Pancreas (tissue), 10 donors: ENCODE results near the gene MUC5AC. TPM values are rescaled to one million over a fixed set of nuclear protein-coding genes. Genes with fewer than 3 reads are reported as not detected.
A peak's percentile ranks its signal among the peaks of the same experiment; 100 is the strongest.

Experiments
- ATAC-seq, 4 donors: fragments of 200-7000 bp; cut with Tn5 transposase; one replicate each; pipeline versions ENCODE4 v1.8.0 to v1.9.1; 2020; ENCODE audit warnings: mild to moderate bottlenecking in 4 of 4, moderate library complexity in 4 of 4
- DNase-seq, 6 donors: peaks; one replicate each; pipeline ENCODE4 v3.0.0-alpha.2; 2020
- FAIRE-seq: peaks from 2 replicates; lab custom pipeline; 2012; peaks lifted over from hg19 to GRCh38; lab: Jason Lieb, UNC
- H3K27ac ChIP-seq, 4 donors: fragments of 200-600 bp; sonication (generic); 1 replicate in 3 of 4; 2 replicates in 1 of 4; pipeline versions ENCODE4 v1.5.0 to v1.8.0; 2020
- H3K27me3 ChIP-seq, 4 donors: fragments of 200-600 bp; one replicate each; pipeline ENCODE4 v1.8.0; 2021
- H3K36me3 ChIP-seq, 3 donors: fragments of 200-600 bp; sonication (generic) in 1 of 3; one replicate each; pipeline versions ENCODE4 v1.5.0 to v1.8.0; 2020 to 2021
- H3K4me1 ChIP-seq, 3 donors: fragments of 200-600 bp; one replicate each; pipeline ENCODE4 v1.8.0; 2021
- H3K4me3 ChIP-seq, 4 donors: fragments of 200-600 bp; sonication (generic) in 2 of 4; one replicate each; pipeline versions ENCODE4 v1.5.0 to v1.8.0; 2020 to 2021
- H3K9me3 ChIP-seq, 4 donors: fragments of 200-600 bp; one replicate each; pipeline ENCODE4 v1.8.0; 2021
- WGBS, 2 donors: extraction: QIAGEN DNeasy Blood & Tissue Kit; methylation state at CpG; one replicate each; pipeline ENCODE4 v1.1.7; 2013; 5-methylcytosine and 5-hydroxymethylcytosine counted together
- intact Hi-C, 3 donors: fragments of 100-400 bp; cut with DNase I; formaldehyde crosslinking; loops; one replicate each; pipeline versions ENCODE4 v1.11.1 to v1.14.2; 2022
- polyA plus RNA-seq, 2 donors: library from polyadenylated mRNA; stranded (reverse); fragments of 200-250 nt; gene quantifications; one replicate each; pipeline ENCODE4 v1.2.3, GENCODE V29; 2013
- total RNA-seq, 6 donors: library from RNA; stranded (reverse); fragmentation: NEBNext Ultra II Directional in 4 of 6; extraction: Animal tissue kit (Norgen Biotek cat#: 25700) in 4 of 6; gene quantifications; one replicate each; pipeline versions ENCODE4 v1.2.1 to v1.2.4, GENCODE V29; 2021 to 2023
- TF ChIP-seq, protein P1 (sequence below), 4 donors: fragments of 200-600 bp; sonication (generic) in 3 of 4; IDR thresholded peaks; one replicate each; pipeline versions ENCODE4 v1.5.0 to v1.8.0; 2021; ENCODE audit warnings: antibody characterized with exemption in 4 of 4
- donor health status: healthy with polysubstance abuse.
- donor health status: DM: no; HTN: no; CAD: no; lungs with moderate emphysema.
- donor health status: DM: no; HTN: no; CAD: no.
- donor health status: control.
- donor health status: control.
- donor health status: Bipolar disorder and iron deficiency.
- donor health status: DM: yes; HTN: yes; CAD: no.
- donor health status: DM: no; HTN: no; CAD: no.
- donor health status: DM: no; HTN: no; CAD: no.
- donor health status: DM: yes; HTN: yes; CAD: no.

Gene MUC5AC
- total and polyA plus RNA-seq, 8 donors: 0.02 to 4.2 (median 0.04) TPM; not detected in 5

DNA sequence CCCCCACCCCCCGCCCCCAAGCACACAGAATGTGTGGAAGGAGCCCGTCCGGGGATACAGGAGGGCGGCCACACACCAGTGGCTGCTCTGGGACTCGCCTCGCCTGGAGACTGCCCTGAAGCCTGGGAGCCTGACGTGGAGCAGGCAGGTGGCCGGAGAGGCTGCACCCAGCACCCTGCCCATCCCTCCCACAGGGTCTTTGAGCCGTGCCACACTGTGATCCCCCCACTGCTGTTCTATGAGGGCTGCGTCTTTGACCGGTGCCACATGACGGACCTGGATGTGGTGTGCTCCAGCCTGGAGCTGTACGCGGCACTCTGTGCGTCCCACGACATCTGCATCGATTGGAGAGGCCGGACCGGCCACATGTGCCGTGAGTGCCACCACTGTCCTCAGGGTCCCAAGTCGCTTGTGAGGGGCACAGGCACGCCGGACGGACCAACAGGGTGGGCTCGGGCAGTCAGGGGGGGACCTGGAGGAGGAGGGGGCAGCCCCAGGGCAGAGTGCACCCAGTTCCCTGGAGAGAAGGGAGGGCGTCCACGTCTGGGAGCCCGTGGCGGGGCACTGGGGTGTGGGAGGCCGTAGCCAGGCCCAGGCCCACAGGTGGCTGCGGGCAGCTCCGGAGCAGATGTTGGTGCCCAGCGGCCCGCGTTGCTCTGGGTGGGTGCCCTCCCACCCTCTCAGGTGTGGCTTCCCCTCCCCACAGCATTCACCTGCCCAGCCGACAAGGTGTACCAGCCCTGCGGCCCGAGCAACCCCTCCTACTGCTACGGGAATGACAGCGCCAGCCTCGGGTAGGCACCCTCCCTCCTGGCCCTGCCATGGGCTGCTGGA lies 38.1 kb downstream of the MUC5AC start:
- Histone ChIP-seq H3K4me1 (no peaks in the 10 kb centered on the region), H3K27ac (no peak overlapping the region), H3K36me3 (no peaks in the 10 kb centered on the region), H3K27me3 (peaks cover 0 to 5% (median 2%) of the 10 kb centered on the region in 4 donors), H3K9me3 (no peaks in the 10 kb centered on the region), H3K4me3 (no peak overlapping the region)
- ATAC-seq: no peak
- FAIRE-seq: no peak
- intact Hi-C loops: no loop called here
- 66 to 75% methylated on average over 38 to 41 of the region's 41 CpGs for WGBS, 2 donors
- TF ChIP-seq, protein P1, sequence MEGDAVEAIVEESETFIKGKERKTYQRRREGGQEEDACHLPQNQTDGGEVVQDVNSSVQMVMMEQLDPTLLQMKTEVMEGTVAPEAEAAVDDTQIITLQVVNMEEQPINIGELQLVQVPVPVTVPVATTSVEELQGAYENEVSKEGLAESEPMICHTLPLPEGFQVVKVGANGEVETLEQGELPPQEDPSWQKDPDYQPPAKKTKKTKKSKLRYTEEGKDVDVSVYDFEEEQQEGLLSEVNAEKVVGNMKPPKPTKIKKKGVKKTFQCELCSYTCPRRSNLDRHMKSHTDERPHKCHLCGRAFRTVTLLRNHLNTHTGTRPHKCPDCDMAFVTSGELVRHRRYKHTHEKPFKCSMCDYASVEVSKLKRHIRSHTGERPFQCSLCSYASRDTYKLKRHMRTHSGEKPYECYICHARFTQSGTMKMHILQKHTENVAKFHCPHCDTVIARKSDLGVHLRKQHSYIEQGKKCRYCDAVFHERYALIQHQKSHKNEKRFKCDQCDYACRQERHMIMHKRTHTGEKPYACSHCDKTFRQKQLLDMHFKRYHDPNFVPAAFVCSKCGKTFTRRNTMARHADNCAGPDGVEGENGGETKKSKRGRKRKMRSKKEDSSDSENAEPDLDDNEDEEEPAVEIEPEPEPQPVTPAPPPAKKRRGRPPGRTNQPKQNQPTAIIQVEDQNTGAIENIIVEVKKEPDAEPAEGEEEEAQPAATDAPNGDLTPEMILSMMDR (IDR thresholded peaks at IDR 0.05): no peak
- peak in 4 of 6 donors; percentile 11 to 71 (median 32) for DNase-seq

DNA sequence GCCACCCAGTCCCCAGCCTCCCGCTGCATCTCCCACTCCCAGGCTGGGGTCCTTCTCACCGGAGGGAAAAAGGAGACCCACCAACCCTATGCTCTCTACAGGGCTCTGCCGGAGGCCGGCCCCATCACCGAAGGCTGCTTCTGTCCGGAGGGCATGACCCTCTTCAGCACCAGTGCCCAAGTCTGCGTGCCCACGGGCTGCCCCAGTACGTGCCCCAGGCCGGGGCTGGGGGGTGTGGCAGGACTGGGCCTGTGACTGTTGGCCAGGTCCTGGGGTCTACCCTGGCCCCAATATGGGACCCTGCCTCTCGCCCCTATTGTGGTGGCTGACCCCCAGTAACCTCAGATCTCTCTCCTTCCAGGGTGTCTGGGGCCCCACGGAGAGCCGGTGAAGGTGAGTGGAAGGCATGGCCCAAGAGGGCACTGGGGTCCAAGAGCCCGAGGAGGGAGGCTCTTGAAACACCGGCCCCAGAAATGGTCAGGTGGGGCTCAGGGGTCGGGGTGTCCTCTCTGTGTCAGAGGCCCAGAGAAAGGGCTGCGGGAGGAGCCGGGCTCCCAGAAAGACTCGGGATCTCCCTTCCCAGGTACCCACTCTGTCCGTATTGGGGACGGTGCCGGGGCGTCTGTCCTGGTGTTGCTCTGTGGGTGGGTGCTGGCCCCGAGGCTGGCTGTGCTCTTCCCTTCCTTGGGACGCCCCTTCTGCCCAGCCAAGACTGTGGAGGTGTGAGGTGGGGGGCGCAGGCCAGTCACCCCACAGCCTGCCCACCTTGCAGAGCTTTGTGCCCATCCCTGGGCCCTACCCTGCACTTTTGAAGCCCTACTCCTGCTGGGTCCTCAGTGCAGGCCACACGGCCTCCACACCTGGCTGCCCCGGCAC lies 39.0 kb downstream of the MUC5AC start:
- H3K27me3 ChIP-seq: peaks cover 0 to 5% (median 2%) of the 10 kb centered on the region in 4 donors
- H3K4me3 ChIP-seq: no peak overlapping the region
- ATAC-seq: no peak
- no peaks in the 10 kb centered on the region for H3K4me1 ChIP-seq
- intact Hi-C loops: no loop called here
- no peak for FAIRE-seq
- H3K9me3 ChIP-seq: no peaks in the 10 kb centered on the region
- H3K27ac ChIP-seq: no peak overlapping the region
- 65 to 68% methylated on average over 26 to 28 of the region's 28 CpGs for WGBS, 2 donors
- TF ChIP-seq, protein P1 (IDR thresholded peaks at IDR 0.05): no peak
- peak in 5 of 6 donors; percentile 1 to 70 (median 24) for DNase-seq
- H3K36me3 ChIP-seq: no peaks in the 10 kb centered on the region

DNA sequence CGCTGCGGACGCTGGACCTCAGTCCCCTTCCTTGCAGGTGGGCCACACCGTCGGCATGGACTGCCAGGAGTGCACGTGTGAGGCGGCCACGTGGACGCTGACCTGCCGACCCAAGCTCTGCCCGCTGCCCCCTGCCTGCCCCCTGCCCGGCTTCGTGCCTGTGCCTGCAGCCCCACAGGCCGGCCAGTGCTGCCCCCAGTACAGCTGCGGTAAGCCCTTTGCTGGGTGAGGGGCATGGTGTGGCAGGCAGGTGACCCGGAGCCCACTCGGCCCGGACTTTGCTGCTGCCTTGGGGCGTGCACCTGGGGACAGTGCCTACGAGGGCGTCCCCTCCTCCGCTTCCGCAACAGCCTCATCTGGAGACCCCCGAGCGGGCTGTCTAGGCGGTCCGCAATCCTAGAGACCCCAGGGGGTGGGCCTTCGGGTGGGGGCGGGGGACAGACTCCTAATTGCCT lies 39.7 kb downstream of the MUC5AC start:
- Histone ChIP-seq H3K36me3 (no peaks in the 10 kb centered on the region), H3K4me3 (no peak overlapping the region), H3K4me1 (no peaks in the 10 kb centered on the region), H3K27me3 (peaks cover 0 to 5% (median 2%) of the 10 kb centered on the region in 4 donors), H3K27ac (no peak overlapping the region), H3K9me3 (no peaks in the 10 kb centered on the region)
- TF ChIP-seq, protein P1 (IDR thresholded peaks at IDR 0.05): no peak
- WGBS, 2 donors: 53 to 67% methylated on average over 29 of the region's 29 CpGs
- peak in 3 of 6 donors; percentile 9 to 53 (median 17) for DNase-seq
- no peak for FAIRE-seq
- ATAC-seq: no peak
- intact Hi-C loops: no loop called here

DNA sequence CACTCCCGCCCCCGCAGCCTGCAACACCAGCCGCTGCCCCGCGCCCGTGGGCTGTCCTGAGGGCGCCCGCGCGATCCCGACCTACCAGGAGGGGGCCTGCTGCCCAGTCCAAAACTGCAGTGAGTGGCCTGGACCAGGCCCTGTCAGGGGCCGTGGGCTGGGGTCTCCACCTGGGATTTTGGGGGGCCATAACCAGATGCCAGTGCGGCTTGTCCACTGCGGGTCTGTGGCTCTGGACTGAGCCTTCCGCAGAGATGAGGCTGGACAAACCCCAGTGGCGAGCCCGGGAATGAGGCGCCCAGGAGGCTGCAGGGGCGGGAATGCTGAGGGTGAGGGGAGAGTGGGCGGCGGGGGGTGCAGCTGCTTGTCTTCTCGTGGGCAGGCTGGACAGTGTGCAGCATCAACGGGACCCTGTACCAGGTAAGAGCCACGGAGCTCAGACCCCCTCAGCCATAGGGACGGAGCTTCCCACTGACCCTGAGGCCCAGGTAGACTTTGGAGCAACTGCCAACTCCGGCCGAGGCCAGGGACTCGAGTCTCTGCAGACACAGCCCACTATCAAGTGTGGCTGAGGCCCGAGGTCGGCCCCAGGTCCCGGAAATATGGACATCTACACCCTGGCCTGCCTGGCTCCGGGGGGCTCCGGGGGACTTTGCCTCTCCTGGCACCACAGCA lies 40.3 kb downstream of the MUC5AC start:
- Histone ChIP-seq H3K4me3 (no peak overlapping the region), H3K27me3 (peaks cover 0 to 5% (median 2%) of the 10 kb centered on the region in 4 donors), H3K9me3 (no peaks in the 10 kb centered on the region), H3K4me1 (no peaks in the 10 kb centered on the region), H3K36me3 (no peaks in the 10 kb centered on the region), H3K27ac (no peak overlapping the region)
- intact Hi-C loops: no loop called here
- DNase-seq: peak in 4 of 6 donors; percentile 10 to 69 (median 36)
- no peak for FAIRE-seq
- TF ChIP-seq, protein P1 (IDR thresholded peaks at IDR 0.05): no peak
- no peak for ATAC-seq
- 43 to 56% methylated on average over 33 of the region's 33 CpGs for WGBS, 2 donors
